NCI-H2107 treated with DMSO at 0.1 percent for 48 hours (cell line): ENCODE measurements around the gene EFNB3.

Experiments
- DNase-seq: peaks from one replicate; lab custom pipeline; 2025; ENCODE audit not compliant: unreplicated experiment; lab: John Stamatoyannopoulos, UW

The EFNB3 gene, protein sequence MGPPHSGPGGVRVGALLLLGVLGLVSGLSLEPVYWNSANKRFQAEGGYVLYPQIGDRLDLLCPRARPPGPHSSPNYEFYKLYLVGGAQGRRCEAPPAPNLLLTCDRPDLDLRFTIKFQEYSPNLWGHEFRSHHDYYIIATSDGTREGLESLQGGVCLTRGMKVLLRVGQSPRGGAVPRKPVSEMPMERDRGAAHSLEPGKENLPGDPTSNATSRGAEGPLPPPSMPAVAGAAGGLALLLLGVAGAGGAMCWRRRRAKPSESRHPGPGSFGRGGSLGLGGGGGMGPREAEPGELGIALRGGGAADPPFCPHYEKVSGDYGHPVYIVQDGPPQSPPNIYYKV

DNA sequence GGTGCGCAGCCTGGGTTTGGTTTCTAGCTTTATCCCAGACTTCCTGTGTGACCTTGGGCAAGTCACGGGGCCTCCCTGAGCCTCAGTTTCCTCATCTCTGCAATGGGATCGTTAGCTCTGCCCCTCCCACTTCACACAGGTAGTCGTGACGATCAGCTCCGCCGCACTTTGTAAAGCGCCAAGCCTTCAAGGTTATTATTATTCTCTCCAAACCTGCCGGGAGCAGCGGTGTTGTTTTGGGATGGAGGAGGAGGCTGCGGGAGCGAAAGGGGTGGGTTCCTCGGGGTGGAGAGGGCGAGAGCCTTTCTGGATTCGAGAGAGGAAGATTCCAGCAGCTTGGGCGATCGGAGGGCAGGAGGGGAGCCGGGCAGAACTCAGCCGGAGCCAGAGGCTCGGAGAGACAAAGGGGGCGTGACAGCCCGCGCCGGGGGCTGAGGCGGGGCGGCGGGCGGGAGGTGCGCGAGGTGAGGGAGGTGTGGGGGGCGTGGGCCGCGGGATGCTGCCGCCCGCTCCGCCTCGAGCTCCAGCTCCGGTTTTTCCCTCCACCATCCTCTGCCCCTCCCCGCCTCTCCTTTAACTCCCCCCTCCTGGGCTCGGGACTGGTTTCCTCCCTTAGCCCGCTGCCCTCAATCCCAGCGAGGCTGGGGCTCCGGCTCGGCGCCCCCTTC, at the start of gene EFNB3:
EFNB3 (plus strand) TSS at position 602 of the 668 bp plus-strand sequence. CDS start 397 bp downstream, outside the sequence.
- no peak for DNase-seq

GRCh38 chr17:7655541-7655840, 49.5 kb upstream of the EFNB3 start:
- DNase-seq = no peak

GRCh38 chr17:7656958-7657609, 47.9 kb upstream of the EFNB3 start:
- no peak for DNase-seq

DNA sequence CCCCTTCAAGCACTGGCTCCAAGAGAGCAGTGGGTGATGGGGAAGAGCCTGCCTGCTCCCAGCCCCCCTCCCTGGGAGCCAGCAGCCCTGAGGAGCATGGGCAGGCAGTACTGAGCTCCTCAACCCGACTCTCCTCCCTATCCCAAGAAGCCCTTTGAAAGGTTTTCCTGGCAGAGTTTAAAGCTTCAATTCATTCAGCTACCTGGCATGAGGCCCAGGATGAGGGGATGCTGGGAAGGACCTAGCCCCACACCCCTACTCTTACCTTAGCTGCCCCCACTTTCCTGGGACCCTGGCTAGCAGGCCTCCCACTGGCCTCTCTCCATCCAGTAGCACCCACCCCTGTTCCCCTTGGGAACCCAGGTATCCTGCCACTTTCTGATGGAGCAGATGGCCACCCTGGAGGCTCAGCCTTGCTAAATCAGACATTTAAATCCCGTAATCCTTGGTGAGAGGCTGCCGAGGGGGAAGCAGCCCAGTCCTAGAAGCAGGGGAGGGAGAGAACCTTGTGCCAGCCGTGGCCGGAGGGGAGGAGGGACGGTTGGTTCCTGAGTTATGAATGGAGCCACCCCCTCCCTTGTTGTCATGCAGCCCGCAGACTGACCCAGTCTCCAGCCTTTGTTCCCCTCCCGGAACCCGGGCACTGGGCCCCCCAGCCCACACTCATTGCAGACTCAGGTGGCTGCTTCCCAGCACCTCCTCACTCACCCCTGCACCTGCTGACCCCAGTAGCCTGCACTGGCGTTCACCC, 37.2 kb upstream of the EFNB3 start:
- DNase-seq = no peak

- DNase-seq = no peak
These were observed 36.5 kb upstream of the EFNB3 start for GRCh38 chr17:7668482-7668881.

DNA sequence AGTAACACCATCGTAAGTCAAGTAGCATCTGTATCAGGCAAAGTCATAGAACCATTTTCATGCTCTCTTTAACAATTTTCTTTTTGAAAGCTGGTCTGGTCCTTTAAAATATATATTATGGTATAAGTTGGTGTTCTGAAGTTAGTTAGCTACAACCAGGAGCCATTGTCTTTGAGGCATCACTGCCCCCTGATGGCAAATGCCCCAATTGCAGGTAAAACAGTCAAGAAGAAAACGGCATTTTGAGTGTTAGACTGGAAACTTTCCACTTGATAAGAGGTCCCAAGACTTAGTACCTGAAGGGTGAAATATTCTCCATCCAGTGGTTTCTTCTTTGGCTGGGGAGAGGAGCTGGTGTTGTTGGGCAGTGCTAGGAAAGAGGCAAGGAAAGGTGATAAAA, 31.8 kb upstream of the EFNB3 start:
- DNase-seq = no peak

GRCh38 chr17:7674934-7675333, 30.1 kb upstream of the EFNB3 start:
- no peak for DNase-seq

DNA sequence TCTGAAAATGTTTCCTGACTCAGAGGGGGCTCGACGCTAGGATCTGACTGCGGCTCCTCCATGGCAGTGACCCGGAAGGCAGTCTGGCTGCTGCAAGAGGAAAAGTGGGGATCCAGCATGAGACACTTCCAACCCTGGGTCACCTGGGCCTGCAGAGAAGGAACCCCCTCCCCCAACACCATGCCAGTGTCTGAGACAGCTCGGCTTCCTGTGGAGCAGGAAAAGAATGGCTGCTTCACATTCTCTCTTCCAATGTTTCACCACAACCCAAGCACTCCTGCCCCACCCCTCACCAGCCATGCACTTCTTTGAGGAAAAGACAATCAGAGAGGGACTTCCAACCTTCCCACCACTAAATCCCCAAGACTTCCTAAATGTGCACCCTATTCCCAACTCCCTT, 28.5 kb upstream of the EFNB3 start:
- no peak for DNase-seq

- no peak for DNase-seq
These were observed 27.5 kb upstream of the EFNB3 start for GRCh38 chr17:7677388-7678067.

- no peak for DNase-seq
These were observed 20.0 kb upstream of the EFNB3 start for GRCh38 chr17:7684851-7685532.

DNA sequence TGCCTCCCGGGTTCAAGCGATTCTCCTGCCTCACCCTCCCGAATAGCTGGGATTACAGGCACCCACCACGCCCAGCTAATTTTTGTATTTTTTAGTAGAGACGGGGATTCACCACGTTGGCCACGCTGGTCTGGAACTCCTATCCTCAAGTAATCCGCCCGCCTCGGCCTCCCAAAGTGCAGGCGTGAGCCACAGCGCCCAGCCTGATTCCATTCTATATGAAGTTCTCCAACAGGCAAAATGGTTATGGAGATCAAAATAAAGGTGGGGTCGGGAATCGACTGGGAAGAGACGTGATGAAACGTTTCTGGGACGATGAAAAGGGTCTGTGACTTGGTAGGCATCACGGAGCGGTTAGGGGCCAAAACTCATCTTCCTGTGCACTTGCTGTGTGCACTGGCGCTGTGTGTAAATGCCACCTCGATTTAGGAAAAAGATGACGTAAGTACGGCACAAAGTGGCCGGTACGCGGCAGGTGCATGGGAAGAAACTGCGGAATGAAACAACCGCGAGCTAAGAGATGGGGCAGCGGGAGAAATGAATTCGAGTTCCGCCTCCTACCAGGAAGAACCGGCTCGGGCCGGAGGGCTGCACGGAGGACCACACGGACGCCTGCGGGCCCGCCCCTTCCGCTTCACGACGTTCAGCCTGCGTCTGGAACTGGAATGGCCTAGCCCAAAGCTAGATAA, 19.3 kb upstream of the EFNB3 start:
- peak; percentile 75 for DNase-seq

- DNase-seq = peak; percentile 75
These were observed 18.6 kb upstream of the EFNB3 start for GRCh38 chr17:7686222-7687071.

DNA sequence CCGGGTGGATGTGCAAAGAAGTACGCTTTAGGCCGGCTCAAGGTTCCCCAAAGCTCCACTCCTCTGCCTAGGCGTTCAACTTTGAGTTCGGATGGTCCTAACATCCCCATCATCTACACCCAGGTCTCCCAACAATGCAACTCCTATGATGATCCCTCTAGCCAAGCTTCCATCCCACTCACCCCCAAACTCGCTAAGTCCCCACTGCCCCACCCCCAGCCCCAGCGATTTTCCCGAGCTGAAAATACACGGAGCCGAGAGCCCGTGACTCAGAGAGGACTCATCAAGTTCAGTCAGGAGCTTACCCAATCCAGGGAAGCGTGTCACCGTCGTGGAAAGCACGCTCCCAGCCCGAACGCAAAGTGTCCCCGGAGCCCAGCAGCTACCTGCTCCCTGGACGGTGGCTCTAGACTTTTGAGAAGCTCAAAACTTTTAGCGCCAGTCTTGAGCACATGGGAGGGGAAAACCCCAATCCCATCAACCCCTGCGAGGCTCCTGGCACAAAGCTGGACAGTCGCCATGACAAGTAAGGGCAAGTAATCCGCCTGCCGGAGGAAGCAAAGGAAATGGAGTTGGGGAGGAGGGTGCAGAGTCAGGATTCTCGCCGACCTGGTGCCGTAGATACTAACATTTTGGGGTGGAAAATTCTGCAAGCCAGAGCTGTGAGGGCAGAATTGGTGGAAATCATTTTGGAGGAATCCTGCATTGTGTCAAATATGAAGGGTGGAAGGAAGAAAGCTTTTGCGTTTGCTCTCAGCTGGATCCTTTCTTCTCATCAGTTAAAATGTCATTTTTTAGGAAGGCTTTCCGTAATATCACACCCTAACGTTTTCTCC, 17.7 kb upstream of the EFNB3 start, which contains the start of gene TP53:
TP53 (minus strand) TSS at position 419 of the 836 bp plus-strand sequence. CDS start 10,896 bp downstream, outside the sequence.
- peak; percentile 58 for DNase-seq

DNA sequence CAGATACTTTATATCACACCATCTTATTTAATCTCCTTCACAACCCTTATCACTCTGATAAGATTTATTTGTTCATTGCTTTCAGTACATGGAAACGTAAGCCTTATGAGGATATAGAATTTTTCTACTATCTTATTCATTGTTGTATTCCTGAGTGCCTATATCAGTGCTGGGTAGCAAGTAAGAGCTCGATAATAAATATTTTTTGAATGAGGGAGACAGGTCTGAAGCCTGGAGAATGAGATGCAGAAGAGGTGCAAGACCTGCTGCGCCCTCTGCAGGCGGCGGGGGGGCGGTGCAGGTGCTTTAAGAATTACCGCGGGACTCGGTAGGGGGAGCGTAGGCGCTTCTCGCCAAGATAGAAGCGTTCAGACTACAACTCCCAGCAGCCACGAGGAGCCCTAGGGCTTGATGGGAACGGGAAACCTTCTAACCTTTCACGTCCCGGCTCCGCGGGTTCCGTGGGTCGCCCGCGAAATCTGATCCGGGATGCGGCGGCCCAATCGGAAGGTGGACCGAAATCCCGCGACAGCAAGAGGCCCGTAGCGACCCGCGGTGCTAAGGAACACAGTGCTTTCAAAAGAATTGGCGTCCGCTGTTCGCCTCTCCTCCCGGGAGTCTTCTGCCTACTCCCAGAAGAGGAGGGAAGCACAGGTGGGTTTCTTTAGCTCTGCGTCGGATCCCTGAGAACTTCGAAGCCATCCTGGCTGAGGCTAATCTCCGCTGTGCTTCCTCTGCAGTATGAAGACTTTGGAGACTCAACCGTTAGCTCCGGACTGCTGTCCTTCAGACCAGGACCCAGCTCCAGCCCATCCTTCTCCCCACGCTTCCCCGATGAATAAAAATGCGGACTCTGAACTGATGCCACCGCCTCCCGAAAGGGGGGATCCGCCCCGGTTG, 16.8 kb upstream of the EFNB3 start, which contains the start of gene WRAP53:
WRAP53 (plus strand) TSS at position 570 of the 900 bp plus-strand sequence; CDS start at position 742, 172 bp downstream.
- peak; percentile 99 for DNase-seq

DNA sequence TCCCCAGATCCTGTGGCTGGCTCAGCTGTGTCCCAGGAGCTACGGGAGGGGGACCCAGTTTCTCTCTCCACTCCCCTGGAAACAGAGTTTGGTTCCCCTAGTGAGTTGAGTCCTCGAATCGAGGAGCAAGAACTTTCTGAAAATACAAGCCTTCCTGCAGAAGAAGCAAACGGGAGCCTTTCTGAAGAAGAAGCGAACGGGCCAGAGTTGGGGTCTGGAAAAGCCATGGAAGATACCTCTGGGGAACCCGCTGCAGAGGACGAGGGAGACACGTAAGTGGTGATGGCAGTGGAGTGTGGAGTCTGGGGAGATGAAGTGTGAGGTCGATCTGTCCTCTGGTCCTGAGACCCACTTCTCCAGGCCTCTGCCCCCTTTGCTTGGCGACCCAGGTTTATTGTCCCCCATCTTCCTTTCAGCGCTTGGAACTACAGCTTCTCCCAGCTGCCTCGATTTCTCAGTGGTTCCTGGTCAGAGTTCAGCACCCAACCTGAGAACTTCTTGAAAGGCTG, 16.1 kb upstream of the EFNB3 start:
- DNase-seq = no peak

DNA sequence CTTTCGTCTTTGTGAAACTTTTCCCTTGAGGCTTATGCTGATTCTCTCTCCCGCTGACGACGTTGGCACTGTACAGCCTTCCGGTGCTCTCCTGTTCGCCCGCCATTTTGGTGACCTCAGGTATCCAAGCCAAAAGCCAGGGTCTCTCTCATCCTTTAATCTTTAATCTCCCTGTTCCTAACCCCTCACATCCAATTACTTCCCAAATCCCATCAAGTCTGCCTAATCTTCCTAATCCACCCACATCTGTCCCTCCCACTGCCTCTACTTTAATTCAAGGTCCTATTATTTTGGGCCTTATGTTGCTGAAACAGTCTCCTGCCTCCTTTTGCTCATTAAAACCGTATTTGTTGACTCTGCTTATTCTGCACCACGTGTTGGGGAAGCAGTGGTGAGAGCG, 9.4 kb upstream of the EFNB3 start:
- DNase-seq = no peak
